Activated T-cell treated with anti-CD3 and anti-CD28 coated beads for 24 hours (primary cell): ENCODE data around the gene ST3GAL5.

Experiments used
- DNase-seq: peaks from one replicate; pipeline ENCODE4 v3.0.0-alpha.2; 2020; ENCODE audit warnings: low read depth

ST3GAL5 gene

GRCh38 chr2:85790032-85790431 lies 98.8 kb downstream of the ST3GAL5 start:
- no peak for DNase-seq

- no peak for DNase-seq
These were observed 99.5 kb downstream of the ST3GAL5 start for GRCh38 chr2:85789271-85789670.

GRCh38 chr2:85788603-85789002 lies 100.2 kb downstream of the ST3GAL5 start:
- DNase-seq, result no peak

GRCh38 chr2:85787981-85788340 lies 100.8 kb downstream of the ST3GAL5 start:
- no peak for DNase-seq

GRCh38 chr2:85787282-85787980 lies 101.4 kb downstream of the ST3GAL5 start:
- DNase-seq, result no peak
